Stromal cell of bone marrow (primary cell): ENCODE measurements around the gene KATNAL1.
"Not testable (repeated sequence)": the region's sequence is repeated elsewhere in the genome, so short reads cannot be mapped to it uniquely, and the experiment has no call there.

Experiments
- DNase-seq: peaks from one replicate; pipeline ENCODE4 v3.0.0-alpha.2; 2012; ENCODE audit warnings: low read depth

KATNAL1 gene

GRCh38 chr13:30292325-30292724, 15.0 kb downstream of the KATNAL1 start:
- no peak for DNase-seq

DNA sequence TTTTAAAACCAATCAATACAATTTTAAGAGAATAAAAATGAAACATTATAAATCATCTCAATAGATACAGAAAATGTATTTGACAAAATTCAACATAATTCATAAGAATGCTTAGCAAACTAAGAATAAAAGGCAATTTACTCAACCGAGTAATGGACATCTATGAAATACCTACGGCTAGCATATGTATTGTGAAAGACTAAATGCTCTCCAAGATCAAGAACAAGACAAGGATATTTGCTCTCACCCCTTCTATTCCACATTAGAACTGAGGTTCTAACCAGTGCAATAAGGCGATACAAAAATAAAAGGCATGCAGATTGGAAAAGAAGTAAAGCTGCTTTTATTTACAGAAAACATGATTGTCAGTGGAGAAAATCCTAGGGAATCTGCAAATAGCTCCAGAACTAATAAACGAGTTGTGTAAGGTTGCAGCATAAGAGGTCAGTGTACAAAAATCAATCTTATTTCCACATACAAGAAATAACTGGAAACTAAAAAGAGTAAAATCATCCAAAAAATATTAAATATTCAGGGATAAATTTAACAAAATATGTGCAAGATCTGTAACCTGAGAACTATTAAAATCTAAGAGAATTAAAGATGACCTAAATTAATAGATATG, 16.4 kb downstream of the KATNAL1 start:
- DNase-seq: no peak

GRCh38 chr13:30289533-30289932, 17.8 kb downstream of the KATNAL1 start:
- DNase-seq: no peak

DNA sequence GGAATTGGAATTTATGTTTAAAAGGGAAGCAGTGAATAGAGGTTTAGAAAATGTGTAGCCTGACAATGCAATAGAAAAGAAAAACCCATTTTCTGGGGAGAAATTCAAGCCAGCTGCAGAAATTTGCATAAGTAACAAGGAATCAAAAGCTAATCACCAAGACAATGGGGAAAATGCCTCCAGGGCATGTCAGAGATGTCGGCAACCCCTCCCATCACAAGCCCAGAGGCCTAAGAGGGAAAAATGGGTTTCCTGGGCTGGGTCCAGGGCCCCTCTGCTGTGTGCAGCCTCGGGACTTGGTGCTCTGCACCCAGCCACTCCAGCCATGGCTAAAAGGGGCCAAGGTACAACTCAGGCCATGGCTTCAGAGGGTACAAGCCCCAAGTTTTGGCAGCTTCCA, 21.3 kb downstream of the KATNAL1 start:
- not testable (repeated sequence) for DNase-seq

DNA sequence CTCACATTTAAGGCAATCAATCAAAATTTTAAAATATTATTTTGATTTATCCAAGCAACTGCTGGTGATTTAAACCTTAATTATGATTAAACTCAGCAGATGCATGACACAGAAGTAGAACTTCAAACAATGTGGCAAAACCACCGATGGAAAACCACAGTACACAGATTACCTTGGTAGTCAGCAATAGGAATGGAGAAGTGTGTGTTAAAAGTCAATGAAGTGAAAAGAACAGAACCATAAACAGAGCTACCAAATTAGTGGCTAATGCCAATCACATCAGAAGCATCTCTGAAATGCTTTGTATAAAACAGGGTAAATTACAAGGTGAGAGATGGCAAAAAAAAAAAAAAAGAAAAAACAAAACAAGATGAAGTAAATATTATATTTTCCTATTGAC, 31.2 kb downstream of the KATNAL1 start:
- DNase-seq: no peak

DNA sequence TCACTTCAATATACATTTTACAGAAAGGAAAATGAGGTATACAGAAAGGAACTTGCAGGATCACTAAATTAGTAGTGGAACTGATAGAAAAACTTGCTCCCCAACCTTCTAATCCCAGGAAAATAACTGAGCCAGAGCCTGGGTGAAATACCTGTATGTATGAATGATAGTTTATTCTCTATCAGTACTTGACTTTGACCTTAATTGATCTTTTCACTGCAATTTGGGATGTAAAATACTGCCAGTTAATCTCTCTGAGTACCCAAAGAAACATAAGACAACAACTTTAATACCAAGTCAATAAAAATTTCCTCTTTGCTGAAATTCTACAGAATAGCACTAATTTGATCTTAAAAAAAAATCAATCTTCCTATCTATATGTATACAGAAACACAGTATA, 33.3 kb downstream of the KATNAL1 start:
- DNase-seq: no peak

DNA sequence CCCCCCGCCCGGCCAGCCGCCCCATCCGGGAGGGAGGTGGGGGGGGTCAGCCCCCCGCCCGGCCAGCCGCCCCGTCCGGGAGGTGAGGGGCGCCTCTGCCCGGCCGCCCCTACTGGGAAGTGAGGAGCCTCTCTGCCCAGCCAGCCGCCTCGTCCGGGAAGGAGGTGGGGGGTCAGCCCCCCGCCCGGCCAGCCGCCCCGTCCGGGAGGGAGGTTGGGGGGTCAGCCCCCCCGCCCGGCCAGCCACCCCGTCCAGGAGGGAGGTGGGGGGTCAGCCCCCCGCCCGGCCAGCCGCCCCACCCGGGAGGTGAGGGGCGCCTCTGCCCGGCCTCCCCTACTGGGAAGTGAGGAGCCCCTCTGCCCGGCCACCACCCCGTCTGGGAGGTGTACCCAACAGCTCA, 37.3 kb downstream of the KATNAL1 start:
- not testable (repeated sequence) for DNase-seq

DNA sequence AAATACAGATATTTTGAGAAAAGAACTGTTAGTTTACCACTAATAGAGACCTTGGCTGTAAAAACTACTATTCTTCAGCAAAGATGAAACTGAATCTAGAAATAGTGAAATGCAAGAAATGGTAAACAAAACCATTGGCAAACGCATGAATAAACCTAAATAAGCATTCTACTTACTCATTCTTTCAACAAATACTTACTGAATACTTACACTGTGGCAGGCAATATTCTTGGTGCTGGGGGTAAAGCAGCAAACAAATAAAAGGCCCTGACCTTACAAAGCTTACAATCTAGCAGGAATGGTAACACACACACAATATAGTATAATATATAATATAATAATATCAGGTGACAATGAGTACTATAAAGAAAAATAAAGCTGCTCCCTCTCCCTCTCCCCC, 38.7 kb downstream of the KATNAL1 start:
- DNase-seq: no peak

- no peak for DNase-seq
Observed at GRCh38 chr13:30266756-30267155, 40.6 kb downstream of the KATNAL1 start.

DNA sequence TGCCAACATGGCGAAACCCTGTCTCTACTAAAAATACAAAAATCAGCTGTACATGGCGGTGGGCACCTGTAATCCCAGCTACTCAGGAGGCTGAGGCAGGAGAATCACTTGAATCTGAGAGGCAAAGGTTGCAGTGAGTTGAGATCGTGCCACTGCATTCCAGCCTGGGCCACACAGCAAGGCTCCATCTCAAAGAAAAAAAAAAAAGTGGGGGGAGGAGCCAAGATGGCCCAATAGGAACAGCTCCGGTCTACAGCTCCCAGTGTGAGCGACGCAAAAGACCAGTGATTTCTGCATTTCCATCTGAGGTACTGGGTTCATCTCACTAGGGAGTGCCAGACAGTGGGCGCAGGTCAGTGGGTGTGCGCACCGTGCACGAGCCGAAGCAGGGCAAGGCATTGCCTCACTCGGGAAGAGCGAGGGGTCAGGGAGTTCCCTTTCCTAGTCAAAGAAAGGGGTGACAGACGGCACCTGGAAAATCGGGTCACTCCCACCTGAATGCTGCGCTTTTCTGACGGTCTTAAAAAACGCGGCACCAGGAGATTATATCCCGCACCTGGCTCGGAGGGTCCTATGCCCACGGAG, 48.1 kb downstream of the KATNAL1 start:
- not testable (repeated sequence) for DNase-seq

GRCh38 chr13:30257468-30258099, 49.8 kb downstream of the KATNAL1 start:
- DNase-seq: no peak

DNA sequence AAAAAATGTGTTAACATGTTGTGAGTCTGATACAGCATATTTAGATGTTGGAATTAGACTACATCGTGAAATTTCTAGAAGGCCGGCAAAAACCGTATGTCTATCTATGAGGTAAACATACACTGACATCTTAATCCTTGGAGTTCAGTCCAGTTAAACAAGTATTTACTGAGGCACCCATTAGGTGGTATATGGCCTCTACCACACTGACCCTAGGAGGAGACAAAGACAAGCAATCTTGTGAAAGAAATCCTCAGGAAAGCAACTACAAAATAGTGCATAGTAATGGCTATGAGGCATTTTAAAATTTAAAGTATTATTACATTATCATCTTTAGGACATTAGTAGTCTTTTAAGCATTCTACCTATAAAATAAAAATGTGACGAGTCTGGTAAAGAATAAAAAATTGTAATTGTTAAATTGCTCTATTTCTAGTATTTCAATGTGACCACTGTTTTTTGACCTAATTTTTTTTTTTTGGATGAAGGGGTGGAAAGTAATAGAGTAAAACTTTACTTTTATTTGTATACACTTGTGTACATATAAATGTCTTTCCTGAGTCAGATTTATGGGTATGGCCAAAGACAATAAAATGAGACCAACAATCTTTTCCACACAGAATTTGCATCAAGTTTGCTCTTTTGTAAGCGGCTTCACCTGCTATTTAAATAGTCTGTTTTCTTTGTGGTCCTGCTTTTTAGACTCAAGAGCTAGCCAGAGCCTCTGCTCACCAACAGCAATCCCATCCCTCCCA, 50.5 kb downstream of the KATNAL1 start:
- no peak for DNase-seq

DNA sequence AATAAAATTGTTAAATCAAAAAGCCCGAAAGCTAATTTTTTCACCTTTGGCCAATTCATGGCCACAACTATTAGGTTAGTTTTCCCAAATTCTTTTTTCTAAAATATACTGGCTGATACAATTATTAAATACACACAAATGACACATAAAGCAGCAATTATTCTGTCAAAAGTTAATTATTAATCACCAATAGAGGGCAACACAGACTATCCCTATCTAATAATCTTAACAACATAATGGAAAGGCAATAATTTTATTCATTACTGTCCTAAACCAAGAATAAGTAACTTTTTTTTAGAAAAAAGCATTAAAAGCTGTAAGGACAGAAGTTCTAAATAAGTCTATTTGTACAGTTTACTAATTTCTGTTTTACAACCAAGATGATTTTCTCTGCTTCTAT, 51.7 kb downstream of the KATNAL1 start:
- DNase-seq: no peak

GRCh38 chr13:30253830-30254229, 53.5 kb downstream of the KATNAL1 start:
- DNase-seq: no peak

GRCh38 chr13:30247406-30247805, 59.9 kb downstream of the KATNAL1 start:
- no peak for DNase-seq

- peak; percentile 79 for DNase-seq
Observed at GRCh38 chr13:30241532-30241931, 65.8 kb downstream of the KATNAL1 start.

- no peak for DNase-seq
Observed at GRCh38 chr13:30240608-30241007, 66.7 kb downstream of the KATNAL1 start.

DNA sequence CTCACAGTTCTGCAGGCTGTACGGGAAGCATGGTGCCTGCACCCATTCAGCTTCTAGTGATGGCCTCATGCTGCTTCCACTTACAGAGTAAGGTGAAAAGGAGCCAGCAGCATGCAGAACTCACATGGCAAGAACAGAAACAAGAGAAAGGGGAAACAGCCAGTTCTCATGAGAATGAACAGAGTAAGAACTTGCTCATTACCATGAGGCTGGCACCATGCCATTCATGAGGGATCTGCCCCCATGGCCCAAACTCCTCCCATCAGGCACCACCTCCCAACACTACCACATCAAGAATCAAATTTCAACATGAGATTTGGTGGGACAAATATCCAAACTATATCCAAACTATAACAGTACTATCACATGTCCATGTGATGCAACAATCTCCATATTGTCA, 72.1 kb downstream of the KATNAL1 start:
- no peak for DNase-seq

- no peak for DNase-seq
Observed at GRCh38 chr13:30234619-30235162, 72.7 kb downstream of the KATNAL1 start.

GRCh38 chr13:30224732-30225131, 82.6 kb downstream of the KATNAL1 start:
- peak; percentile 7 for DNase-seq

DNA sequence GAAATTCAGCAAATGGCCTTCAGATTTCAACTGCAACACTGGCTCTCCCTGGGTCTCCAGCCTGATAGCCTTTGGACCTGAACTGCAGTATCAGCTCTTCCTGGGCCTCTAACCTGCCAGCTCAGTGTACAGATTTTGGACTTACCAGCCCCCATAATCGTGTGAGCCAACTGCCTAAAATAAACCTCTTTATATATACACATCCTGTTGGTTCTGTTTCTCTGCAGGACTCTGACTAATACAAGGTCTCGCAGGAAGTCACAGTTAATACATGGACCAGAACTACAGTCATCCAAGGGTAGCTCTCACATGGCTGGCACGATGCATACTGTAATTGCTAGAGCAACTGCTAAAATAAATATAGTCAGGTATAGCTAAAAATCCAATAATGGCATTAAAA, 85.1 kb downstream of the KATNAL1 start:
- no peak for DNase-seq

DNA sequence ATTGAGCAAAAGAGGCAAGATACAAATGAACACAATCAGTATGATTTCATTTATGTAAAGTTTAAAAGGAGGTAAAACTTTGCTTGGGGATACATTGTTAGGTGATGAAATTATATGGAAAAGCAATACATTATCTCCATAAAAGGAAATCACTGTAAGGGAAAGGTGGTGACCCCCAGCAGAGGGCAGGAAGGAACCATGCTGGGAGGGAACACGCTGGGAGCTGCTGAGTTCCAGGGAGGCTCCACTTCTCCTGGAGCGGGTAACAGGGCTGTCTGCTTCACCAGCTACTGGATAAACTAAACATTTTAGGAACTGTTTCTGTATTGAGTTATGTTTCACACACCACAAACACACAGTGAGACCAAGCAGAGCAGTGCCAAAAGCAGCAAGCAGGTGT, 91.2 kb downstream of the KATNAL1 start:
- DNase-seq: no peak

GRCh38 chr13:30212256-30212655, 95.1 kb downstream of the KATNAL1 start:
- DNase-seq: no peak
